ENCODE data around the gene STIM2.

DNA sequence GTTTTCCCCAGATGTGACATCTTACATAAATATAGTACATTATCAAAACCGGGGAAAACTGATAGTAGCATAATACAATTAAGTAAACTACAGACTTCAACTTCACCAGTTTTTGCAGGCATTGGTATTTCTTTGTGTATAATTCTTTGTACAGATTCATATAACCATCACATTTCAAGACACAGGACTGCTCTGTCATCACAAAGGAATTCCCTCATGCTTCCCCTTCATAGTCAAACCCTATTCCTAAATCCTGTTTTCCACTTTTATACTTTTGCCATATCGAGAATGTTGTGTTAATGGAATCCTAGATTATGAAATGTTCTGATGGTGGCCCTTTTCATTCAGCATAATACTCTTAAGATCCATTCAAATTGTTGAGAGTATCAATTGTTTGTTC, 36.0 kb downstream of the STIM2 start:
- TF ChIP-seq, protein P1, sequence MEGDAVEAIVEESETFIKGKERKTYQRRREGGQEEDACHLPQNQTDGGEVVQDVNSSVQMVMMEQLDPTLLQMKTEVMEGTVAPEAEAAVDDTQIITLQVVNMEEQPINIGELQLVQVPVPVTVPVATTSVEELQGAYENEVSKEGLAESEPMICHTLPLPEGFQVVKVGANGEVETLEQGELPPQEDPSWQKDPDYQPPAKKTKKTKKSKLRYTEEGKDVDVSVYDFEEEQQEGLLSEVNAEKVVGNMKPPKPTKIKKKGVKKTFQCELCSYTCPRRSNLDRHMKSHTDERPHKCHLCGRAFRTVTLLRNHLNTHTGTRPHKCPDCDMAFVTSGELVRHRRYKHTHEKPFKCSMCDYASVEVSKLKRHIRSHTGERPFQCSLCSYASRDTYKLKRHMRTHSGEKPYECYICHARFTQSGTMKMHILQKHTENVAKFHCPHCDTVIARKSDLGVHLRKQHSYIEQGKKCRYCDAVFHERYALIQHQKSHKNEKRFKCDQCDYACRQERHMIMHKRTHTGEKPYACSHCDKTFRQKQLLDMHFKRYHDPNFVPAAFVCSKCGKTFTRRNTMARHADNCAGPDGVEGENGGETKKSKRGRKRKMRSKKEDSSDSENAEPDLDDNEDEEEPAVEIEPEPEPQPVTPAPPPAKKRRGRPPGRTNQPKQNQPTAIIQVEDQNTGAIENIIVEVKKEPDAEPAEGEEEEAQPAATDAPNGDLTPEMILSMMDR (IDR thresholded peaks at IDR 0.05 in 8 of 11, conservative IDR thresholded peaks at IDR 0.05 in 3 of 11): no peak
- TF ChIP-seq POLR2A (IDR thresholded peaks at IDR 0.05): no peak

Measured in spleen (tissue), 7 donors.